ENCODE results near the gene PRPF31.
"Not testable (repeated sequence)": the region's sequence is repeated elsewhere in the genome, so short reads cannot be mapped to it uniquely, and the experiment has no call there.

Gene PRPF31

GRCh38 chr19:54115109-54116063 is at the start of gene PRPF31, which contains the start of gene TFPT:
PRPF31 (plus strand) TSS chr19:54115754; CDS start chr19:54118279, 2,525 bp downstream.
TFPT (minus strand) TSS chr19:54115657; CDS start chr19:54115269, 388 bp downstream.
- in situ Hi-C loops (cut with HindIII; ENCODE audit: low pct_ligation_motif_present, low pct_unique_long_range_greater_than_20kb, low sequenced_read_pairs): no loop called here
- peak; percentile 96 for DNase-seq

- no peak for DNase-seq
- in situ Hi-C loops (cut with HindIII; ENCODE audit: low pct_ligation_motif_present, low pct_unique_long_range_greater_than_20kb, low sequenced_read_pairs): no loop called here
Measured at GRCh38 chr19:54069470-54069869, 46.1 kb upstream of the PRPF31 start.

- no peak for DNase-seq
- in situ Hi-C loops (cut with HindIII; ENCODE audit: low pct_ligation_motif_present, low pct_unique_long_range_greater_than_20kb, low sequenced_read_pairs): no loop called here
Measured at GRCh38 chr19:54073829-54074228, 41.7 kb upstream of the PRPF31 start.

- in situ Hi-C loops (cut with HindIII; ENCODE audit: low pct_ligation_motif_present, low pct_unique_long_range_greater_than_20kb, low sequenced_read_pairs): no loop called here
- DNase-seq: no peak
Measured at GRCh38 chr19:54074851-54075250, 40.7 kb upstream of the PRPF31 start.

- in situ Hi-C loops (cut with HindIII; ENCODE audit: low pct_ligation_motif_present, low pct_unique_long_range_greater_than_20kb, low sequenced_read_pairs): no loop called here
- no peak for DNase-seq
Measured at GRCh38 chr19:54077334-54077733, 38.2 kb upstream of the PRPF31 start.

- no peak for DNase-seq
- in situ Hi-C loops (cut with HindIII; ENCODE audit: low pct_ligation_motif_present, low pct_unique_long_range_greater_than_20kb, low sequenced_read_pairs): no loop called here
Measured at GRCh38 chr19:54081032-54081431, 34.5 kb upstream of the PRPF31 start, which contains the start of gene TARM1. TARM1 (minus strand) TSS chr19:54081365; CDS start chr19:54081340, 25 bp downstream.

GRCh38 chr19:54084410-54084809 is 31.1 kb upstream of the PRPF31 start:
- no peak for DNase-seq
- in situ Hi-C loops (cut with HindIII; ENCODE audit: low pct_ligation_motif_present, low pct_unique_long_range_greater_than_20kb, low sequenced_read_pairs): no loop called here

- in situ Hi-C loops (cut with HindIII; ENCODE audit: low pct_ligation_motif_present, low pct_unique_long_range_greater_than_20kb, low sequenced_read_pairs): no loop called here
Measured at GRCh38 chr19:54094426-54095000, 21.0 kb upstream of the PRPF31 start.

GRCh38 chr19:54095136-54095858 is 20.3 kb upstream of the PRPF31 start:
- no peak for DNase-seq
- in situ Hi-C loops (cut with HindIII; ENCODE audit: low pct_ligation_motif_present, low pct_unique_long_range_greater_than_20kb, low sequenced_read_pairs): no loop called here

More at GRCh38 chr19:54094426-54095000, 21.0 kb upstream of the PRPF31 start:
- no peak for DNase-seq

- in situ Hi-C loops (cut with HindIII; ENCODE audit: low pct_ligation_motif_present, low pct_unique_long_range_greater_than_20kb, low sequenced_read_pairs); DNase-seq: not testable (repeated sequence)
Measured at GRCh38 chr19:54095859-54096616, 19.5 kb upstream of the PRPF31 start.

GRCh38 chr19:54096617-54097106 is 18.9 kb upstream of the PRPF31 start:
- no peak for DNase-seq
- in situ Hi-C loops (cut with HindIII; ENCODE audit: low pct_ligation_motif_present, low pct_unique_long_range_greater_than_20kb, low sequenced_read_pairs): no loop called here

GRCh38 chr19:54099190-54099902 is 16.2 kb upstream of the PRPF31 start:
- in situ Hi-C loops (cut with HindIII; ENCODE audit: low pct_ligation_motif_present, low pct_unique_long_range_greater_than_20kb, low sequenced_read_pairs): no loop called here
- no peak for DNase-seq

GRCh38 chr19:54099903-54100255 is 15.7 kb upstream of the PRPF31 start:
- in situ Hi-C loops (cut with HindIII; ENCODE audit: low pct_ligation_motif_present, low pct_unique_long_range_greater_than_20kb, low sequenced_read_pairs); DNase-seq: not testable (repeated sequence)

- in situ Hi-C loops (cut with HindIII; ENCODE audit: low pct_ligation_motif_present, low pct_unique_long_range_greater_than_20kb, low sequenced_read_pairs): no loop called here
- no peak for DNase-seq
Measured at GRCh38 chr19:54100561-54100960, 15.0 kb upstream of the PRPF31 start, which contains the start of gene OSCAR. OSCAR (minus strand) TSS chr19:54100803; CDS start chr19:54100792, 11 bp downstream.

- DNase-seq: peak; percentile 97
- in situ Hi-C loops (cut with HindIII; ENCODE audit: low pct_ligation_motif_present, low pct_unique_long_range_greater_than_20kb, low sequenced_read_pairs): no loop called here
Measured at GRCh38 chr19:54102421-54103169, 13.0 kb upstream of the PRPF31 start, which contains the start of gene NDUFA3. NDUFA3 (plus strand) TSS chr19:54102855; CDS start chr19:54102879, 24 bp downstream.

GRCh38 chr19:54104998-54105715 is 10.4 kb upstream of the PRPF31 start:
- DNase-seq: no peak
- in situ Hi-C loops (cut with HindIII; ENCODE audit: low pct_ligation_motif_present, low pct_unique_long_range_greater_than_20kb, low sequenced_read_pairs): no loop called here

Measured in ACHN (cell line).